Jurkat, Clone E6-1 (cell line): ENCODE measurements around the gene BRI3BP.
"Not testable (repeated sequence)": the region's sequence is repeated elsewhere in the genome, so short reads cannot be mapped to it uniquely, and the experiment has no call there.

ENCODE experiments used
- DNase-seq: peaks from one replicate; pipeline ENCODE4 v3.0.0-alpha.2; 2011; ENCODE audit warnings: low read depth, low spot score
- H3K4me3 ChIP-seq: 2 replicates; pipeline ENCODE4 v1.5.1; 2011; ENCODE audit warnings: mild to moderate bottlenecking, low read length, control low read depth, moderate library complexity

Gene BRI3BP

DNA sequence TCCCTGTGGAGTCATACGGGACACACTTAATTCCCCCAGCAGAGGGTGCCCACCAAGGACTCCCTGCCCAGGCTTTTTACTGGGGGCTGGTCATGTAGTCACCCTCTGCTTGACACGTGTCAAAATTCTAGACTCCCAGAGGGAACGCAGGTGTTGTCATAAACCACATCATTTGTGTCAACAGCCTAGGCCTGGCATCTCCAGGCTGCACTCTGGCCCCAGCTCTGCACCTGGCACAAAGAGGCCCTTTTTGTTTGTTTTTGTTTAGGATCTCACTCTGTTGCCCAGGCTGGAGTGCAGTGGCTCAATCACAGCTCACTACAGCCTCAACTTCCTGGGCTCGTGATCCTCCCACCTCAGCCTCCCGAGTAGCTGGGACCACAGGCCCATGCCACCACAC is 21.1 kb downstream of the BRI3BP start:
- H3K4me3 ChIP-seq = no peak overlapping the region
- no peak for DNase-seq

DNA sequence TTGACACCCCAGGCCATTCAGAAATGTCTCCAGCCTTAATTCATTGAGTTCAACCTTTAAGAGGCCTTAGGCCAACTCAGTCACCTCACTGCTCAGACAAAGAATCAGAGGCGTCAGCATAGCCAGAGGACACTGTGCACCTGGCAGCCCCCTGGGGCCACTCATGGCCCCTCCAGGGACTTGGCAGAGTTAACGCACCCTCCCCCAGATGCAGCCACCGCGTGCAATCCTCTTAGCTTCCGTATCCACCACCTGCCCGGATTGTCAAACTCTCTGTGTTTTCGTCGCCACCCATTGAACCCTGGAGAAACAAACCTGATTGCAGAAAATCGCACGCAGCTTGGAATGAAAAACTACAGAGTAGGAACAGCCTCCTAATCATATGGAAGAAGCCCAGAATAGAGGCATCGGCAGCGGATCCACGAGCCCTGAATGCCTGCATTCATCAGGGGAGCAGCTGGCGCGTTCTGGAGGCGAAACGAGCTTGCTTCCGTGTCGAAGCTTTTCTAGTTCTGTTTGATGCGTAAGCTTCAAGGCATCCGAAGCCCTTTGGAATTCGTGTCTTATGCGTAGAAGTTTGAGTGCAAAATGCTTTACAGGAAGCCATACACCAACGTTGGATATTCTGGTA is 22.4 kb downstream of the BRI3BP start:
- no peak overlapping the region for H3K4me3 ChIP-seq
- no peak for DNase-seq

DNA sequence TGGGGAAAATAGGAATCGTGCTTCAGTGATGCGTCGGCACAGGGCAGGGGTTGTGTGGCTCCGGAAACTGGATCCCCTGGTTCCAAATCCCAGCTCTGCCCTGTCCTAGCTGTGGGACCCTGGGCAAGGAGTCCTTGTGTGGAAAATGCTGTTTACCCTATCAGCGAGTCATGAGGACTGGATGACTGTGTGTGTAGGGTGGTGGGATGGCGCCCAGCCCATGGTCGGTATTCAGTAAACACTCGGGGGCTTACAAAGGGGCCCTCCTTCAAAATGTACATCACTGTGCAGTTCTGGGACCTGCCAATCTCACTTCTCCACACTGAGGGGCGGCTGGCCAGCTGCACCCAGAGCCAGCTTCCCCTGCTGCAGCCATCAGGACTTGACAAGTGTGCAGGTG is 24.4 kb downstream of the BRI3BP start:
- no peak for DNase-seq
- H3K4me3 ChIP-seq = no peak overlapping the region

DNA sequence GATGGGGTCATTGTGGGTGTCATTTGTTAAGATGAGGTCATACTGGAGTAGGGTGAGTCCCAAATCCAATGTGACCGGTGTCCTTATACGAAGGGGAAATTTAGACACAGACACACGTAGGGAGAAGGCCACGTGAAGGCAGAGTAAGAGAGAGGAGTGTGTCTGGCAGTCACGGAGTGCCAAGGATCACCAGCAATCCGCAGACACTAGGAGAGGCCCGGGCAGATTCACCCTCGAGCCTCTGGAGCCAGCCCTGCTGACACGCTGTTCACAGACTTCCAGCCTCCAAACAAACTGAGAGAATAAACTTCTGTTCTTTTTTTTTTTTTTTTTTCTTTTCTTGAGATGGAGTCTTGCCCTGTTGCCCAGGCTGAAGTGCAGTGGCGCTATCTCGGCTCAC is 24.9 kb downstream of the BRI3BP start:
- no peak overlapping the region for H3K4me3 ChIP-seq
- no peak for DNase-seq

DNA sequence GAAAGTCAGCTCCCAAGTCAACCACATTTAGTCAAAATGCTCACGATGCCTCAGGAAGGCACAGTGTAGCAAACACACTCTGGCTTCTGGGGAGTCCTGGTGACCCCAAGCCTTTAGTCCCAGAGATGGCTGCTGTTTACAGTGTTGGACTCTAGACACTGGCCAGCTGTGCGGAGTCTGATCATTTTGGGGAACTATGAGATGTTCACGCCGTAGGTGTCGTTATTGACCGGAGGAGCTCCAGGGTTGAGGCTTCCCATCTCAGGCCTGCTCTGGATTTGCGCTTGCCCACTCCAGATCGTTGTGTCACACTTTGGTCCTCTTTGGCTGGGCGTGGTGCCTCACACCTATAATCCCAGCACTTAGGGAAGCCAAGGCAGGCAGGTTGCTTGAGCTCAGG is 27.7 kb downstream of the BRI3BP start:
- DNase-seq = no peak
- H3K4me3 ChIP-seq = no peak overlapping the region

DNA sequence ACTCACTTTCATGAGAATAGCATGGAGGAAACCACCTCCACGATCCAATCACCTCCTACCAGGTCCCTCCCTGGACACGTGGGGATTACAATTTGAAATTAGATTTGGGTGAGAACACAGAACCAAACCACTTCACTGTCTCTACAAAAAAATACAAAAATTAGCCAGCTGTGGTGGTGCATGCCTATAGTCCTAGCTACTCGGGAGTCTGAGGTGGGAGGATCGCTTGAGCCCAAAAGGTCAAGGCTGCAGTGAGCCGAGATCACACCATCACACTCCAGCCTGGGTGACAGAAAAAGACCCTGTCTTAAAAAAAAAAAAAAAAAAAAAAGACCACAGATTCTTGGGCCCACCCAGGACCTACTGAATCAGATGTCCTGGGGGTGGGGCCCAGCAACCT is 28.3 kb downstream of the BRI3BP start:
- no peak overlapping the region for H3K4me3 ChIP-seq
- DNase-seq = no peak

DNA sequence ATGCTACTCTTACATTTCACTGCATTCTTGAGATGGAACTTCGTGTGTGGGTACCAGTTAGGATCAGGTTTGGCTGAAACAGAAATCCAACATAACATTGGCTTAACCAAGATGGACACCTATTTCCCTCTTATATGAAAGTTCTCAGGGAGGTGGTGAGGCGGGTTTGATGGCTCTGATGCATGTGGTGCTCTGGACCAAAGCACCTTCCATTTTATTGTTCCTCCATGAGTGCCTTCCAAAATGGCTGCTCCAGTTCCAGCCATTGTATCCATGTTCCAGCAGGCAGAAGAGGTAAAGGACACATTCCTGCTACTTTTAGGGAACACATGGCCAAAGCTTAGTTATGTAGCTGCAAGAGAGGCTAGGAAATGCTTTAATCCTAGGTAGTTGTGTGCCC is 29.6 kb downstream of the BRI3BP start:
- DNase-seq = no peak
- no peak overlapping the region for H3K4me3 ChIP-seq

DNA sequence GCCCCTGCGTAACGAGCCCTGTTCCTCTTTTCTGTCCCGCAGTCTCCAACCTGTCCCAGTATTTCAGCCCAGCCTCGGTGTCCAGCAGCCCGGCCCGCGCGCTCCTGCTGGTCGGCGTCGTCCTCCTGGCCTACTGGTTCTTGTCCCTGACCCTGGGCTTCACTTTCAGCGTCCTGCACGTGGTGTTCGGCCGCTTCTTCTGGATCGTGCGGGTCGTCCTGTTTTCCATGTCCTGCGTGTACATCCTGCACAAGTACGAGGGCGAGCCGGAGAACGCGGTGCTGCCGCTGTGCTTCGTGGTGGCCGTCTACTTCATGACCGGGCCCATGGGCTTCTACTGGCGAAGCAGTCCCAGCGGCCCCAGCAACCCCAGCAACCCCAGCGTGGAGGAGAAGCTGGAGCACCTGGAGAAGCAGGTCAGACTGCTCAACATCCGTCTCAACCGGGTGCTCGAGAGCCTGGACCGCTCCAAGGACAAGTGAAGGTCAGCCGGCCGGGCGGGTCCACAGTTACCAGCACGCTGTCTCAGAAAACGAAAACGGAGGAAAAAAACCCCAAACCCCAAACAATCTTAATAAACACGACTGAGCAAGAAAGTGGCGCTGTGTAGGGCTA is 31.6 kb downstream of the BRI3BP start:
- H3K4me3 ChIP-seq = no peak overlapping the region
- no peak for DNase-seq

DNA sequence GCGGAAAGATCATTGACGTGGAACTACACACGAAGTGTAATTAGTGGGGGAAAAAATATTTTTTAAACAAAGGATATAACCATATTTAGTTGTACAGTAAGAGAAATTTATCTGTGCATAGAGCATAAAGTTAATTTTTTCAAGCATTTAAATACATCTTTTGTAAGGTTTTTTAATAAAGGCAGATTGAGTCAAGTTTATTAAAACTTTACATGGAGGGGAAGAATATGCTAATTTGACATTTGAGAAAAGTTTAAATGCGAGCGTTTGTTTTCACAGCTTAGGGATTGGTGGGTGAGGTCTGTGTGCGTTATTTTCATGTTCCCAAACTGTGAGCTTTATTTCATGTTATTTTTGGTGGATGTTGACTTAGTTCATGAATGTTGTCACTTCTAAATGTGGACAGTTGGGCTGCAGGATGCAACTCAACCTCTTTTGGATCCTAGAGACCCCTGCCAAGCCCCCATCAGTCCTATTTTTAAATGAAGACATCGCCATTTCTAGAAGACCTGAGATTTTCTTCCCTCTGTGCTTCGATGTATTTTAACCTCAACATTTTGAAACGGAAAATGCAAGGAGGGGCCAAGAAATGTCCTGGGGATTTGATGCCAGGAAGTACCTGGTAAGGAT is 32.3 kb downstream of the BRI3BP start:
- no peak overlapping the region for H3K4me3 ChIP-seq
- no peak for DNase-seq

DNA sequence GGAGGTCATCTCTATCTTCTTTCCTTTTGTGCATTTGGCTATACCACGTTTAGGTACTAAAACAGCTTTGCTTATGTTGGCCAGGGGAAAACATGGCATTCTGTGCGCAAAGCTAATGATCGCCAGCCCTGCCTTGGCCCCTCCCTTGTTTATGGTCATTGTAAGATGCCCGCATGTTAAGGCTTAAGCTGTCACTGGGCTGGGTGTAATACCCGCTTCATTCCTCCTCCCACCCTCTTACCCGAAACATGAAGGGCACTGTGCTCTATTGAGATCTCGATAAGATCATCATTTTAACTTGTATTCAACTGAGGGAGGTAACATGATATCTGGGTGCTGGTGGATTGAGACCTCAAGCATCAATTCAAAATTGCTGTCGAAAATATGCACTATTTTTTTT is 34.7 kb downstream of the BRI3BP start:
- no peak for DNase-seq
- no peak overlapping the region for H3K4me3 ChIP-seq

DNA sequence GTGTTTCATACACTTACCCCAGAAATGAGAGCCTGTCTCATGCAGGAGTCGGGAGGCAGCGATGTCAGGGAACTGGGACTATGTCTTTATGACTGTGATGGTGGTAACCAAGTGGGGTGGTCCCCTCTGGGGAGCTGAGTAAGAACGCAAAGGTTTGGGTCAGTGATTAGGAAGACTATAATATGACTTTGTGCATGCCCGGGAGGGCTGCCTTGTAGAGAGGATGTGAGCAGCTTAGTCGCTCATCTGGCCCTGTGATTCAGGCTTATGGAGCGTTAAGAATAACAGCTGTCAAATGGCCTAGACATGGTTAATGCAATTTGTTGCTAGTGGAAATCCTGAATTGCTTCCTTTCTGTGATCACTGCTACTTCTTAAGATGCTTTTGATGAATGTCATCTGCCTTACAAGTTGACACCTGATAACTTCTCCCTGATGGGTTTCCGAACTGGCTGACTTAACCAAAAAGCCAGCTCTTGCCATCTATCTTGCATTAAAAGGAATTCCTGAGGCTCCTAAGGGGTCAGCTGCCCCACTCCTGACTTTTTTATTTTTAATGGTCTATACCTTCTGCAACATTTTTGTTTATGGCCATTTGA is 36.4 kb downstream of the BRI3BP start:
- no peak for DNase-seq

DNA sequence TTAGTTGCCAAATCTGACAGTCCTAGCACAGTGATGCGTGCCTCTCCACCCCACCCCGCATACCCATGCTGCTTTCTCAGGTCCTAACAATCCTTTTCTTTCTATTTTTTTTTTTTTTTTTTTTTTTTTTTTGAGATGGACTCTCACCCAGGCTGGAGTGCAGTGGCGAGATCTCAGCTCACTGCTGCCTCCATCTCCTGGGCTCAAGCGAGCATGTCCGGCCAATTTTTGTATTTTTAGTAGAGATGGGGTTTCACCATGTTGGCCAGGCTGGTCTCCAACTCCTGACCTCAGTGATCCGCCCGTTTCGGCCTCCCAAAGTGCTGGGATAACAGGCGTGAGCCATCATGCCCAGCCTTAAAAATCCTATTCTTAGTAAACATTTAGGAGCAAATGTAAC is 38.0 kb downstream of the BRI3BP start:
- not testable (repeated sequence) for H3K4me3 ChIP-seq

More for the DNA sequence above, 36.4 kb downstream of the BRI3BP start:
- H3K4me3 ChIP-seq = no peak overlapping the region

DNA sequence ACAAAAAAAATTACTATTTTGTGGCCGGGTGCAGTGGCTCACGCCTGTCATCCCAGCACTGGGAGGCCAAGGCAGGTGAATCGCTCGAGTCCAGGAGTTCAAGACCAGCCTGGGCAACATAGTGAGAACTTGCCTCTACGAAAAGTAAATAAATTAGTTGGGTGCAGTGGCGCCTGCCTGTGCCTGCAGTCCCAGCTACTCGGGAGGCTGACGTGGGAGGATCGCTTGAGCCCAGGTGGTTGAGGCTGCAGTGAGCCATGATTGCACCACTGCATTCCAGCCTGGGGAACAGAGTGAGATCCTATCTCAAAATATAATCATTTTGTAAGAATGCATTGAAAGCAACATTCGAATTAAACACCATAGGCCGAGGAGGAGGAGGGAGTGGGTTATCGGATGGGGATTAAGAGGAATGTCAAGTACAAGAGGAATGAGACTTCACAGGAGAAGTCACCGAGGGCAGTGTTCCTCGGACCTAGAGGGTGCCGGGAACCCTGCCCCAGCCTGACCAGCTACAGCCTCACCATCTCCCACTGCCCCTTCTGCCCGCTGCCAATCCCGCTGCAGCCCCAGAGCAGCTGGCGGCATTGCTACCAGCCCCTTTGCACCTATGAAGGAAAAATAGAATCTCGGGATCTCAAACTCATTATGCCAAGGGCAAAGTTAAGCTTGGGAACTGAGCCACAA is 39.2 kb downstream of the BRI3BP start:
- no peak overlapping the region for H3K4me3 ChIP-seq
- DNase-seq = no peak

More for the DNA sequence above, 38.0 kb downstream of the BRI3BP start:
- not testable (repeated sequence) for DNase-seq

DNA sequence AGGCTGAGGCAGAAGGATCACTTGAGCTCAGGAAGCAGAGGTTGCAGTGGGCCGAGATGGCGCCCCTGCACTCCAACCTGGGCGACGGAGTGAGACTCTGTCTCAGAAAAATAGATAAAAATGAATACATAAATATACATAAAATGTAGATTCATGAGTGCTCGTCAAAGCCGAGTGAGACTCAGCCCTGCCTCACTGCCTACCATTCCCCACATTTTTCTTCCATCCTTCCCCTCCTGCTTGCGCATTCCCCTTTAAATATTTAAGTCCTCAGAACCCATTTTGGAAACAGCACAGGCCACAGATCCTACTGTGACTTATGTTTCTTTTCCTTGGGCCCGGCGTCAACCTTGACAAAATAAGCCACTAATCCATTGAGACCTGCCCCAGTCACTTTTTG is 39.8 kb downstream of the BRI3BP start:
- DNase-seq = no peak
- H3K4me3 ChIP-seq = no peak overlapping the region

DNA sequence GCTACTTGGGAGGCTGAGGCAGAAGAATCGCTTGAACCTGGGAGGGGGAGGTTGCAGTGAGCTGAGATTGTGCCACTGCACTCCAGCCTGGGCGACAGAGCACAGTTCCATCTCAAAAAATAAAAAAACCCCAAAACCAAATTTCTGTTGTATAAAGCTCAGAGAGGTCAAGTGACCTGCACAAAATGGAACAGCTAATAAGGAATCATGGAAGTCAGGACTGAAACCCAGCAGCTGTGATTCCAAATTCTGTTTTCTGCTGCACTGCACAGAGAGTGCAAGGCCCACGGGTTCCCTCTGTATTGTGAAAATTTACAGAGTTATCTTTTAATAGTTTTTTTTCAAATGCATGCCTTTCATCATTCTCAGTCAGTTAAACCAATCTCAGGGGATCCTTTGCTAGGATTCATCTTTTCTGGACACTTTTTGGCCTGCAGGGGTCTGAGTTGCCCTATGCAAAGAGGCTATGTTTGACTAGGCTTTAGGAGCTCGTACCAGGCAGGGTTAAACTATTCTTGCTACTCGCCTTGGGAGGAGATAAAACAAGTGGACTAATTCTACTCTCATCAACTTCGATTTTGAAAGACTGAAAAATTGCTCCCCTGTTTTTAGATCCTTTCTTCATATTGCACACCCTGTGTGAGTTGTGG is 45.7 kb downstream of the BRI3BP start:
- no peak for DNase-seq
- H3K4me3 ChIP-seq = no peak overlapping the region

DNA sequence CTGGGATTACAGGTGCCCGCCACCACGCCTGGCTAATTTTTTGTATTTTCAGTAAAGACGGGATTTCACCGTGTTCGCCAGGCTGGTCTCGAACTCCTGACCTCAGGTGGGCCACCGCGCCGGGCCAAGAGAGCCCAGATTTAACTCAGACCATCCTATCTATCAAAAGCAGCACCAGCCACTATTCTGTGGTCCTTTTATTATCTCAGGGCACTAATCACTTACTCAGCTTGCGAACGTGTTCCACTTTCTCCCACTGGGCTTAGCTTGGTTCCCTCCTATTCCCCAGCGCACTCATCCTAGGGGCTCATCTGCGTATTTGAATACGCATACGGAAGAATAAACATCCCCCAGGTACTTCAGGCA is 55.6 kb downstream of the BRI3BP start:
- no peak overlapping the region for H3K4me3 ChIP-seq
- DNase-seq = no peak

DNA sequence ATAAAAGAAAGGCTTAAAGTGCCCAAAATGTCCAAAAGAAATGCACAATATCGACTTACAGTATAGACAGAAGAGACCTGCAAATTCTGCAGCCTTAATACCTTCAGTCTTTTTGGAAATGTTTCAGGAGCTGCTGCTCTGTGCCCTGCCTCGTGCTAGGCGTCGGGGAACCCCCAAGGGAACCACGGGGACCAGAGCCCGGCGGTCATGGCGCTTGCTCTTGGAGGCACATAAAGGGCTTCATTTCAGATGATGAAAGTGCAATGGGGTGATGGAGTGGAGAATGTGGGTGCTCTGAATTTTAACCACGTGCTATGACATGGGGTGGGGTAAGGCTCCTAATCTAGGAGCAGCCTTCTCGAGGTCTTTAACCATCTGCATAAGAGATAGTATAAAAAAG is 57.0 kb downstream of the BRI3BP start:
- DNase-seq = no peak

DNA sequence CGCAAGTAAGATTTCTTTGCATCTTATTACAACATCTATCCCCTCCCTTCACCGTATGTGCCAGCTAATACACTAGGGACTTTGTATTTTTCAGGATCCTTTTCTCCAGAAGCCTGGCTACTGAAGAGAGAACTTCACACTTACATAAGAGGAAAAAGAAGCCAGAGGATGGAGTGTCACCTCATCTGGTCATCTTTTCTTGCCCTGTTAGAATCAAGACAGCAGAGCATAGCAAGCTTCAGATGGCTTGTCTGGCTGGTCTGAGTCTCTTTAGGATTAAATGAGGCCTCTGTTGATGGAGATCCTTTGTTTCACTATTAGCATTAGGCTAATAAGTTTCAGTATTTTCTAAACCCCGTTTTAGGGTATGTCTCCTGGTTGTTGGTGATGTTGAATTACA is 57.4 kb downstream of the BRI3BP start:
- H3K4me3 ChIP-seq = no peak overlapping the region
- DNase-seq = no peak

More for the DNA sequence above, 57.0 kb downstream of the BRI3BP start:
- no peak overlapping the region for H3K4me3 ChIP-seq

DNA sequence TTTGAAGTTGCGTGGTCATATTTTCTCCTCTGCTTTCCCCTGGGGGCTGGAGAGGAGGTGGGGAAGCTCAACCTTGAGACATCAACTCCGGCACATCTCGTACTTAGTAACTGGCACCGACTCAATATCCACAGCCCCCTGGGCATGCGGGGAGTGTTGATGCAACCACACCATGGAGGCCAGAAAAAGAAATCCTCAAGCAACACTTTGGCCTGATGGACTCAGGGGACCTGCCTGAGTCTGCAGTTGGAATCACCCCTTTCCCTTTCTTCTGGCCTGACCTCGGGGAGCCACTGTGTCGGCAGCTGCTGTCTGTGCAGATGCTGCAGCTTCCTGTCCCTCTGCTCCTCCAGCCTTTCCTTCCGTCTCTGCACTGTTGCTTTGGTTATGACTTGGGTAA is 60.4 kb downstream of the BRI3BP start:
- DNase-seq = no peak
- H3K4me3 ChIP-seq = no peak overlapping the region
